Astrocyte of the spinal cord (primary cell): ENCODE measurements around the gene C16orf96.

Source experiments
- DNase-seq: peaks from one replicate; pipeline ENCODE4 v3.0.0; 2011; ENCODE audit warnings: low read depth, low spot score
- H3K4me3 ChIP-seq: 2 replicates; pipeline ENCODE4 v1.5.1; 2011; ENCODE audit warnings: low read depth, mild to moderate bottlenecking, low read length, moderate library complexity
- CTCF ChIP-seq: IDR thresholded peaks from 2 replicates; pipeline ENCODE4 v1.5.1; 2012; ENCODE audit warnings: low read depth, mild to moderate bottlenecking, low read length, inconsistent platforms
- in situ Hi-C: cut with HindIII; loops from 2 replicates; pipeline ENCODE4 v1.10.0; 2017; ENCODE audit warnings: low sequenced_read_pairs

Gene C16orf96

GRCh38 chr16:4637501-4638166 lies 81.5 kb downstream of the C16orf96 start:
- TF ChIP-seq CTCF = no peak
- DNase-seq = no peak
- in situ Hi-C loops = no loop called here
- H3K4me3 ChIP-seq = no peak overlapping the region

GRCh38 chr16:4639899-4640509 lies 83.9 kb downstream of the C16orf96 start:
- in situ Hi-C loops = no loop called here
- DNase-seq = no peak
- no peak overlapping the region for H3K4me3 ChIP-seq
- TF ChIP-seq CTCF = no peak

GRCh38 chr16:4640572-4641305 lies 84.6 kb downstream of the C16orf96 start:
- no peak for DNase-seq
- in situ Hi-C loops = no loop called here
- TF ChIP-seq CTCF = no peak
- H3K4me3 ChIP-seq = no peak overlapping the region

GRCh38 chr16:4641306-4641687 lies 85.2 kb downstream of the C16orf96 start:
- no peak for TF ChIP-seq CTCF
- in situ Hi-C loops = no loop called here
- DNase-seq = no peak
- H3K4me3 ChIP-seq = no peak overlapping the region

GRCh38 chr16:4641895-4642294 lies 85.8 kb downstream of the C16orf96 start:
- DNase-seq = no peak
- in situ Hi-C loops = no loop called here
- TF ChIP-seq CTCF = no peak
- H3K4me3 ChIP-seq = no peak overlapping the region

- in situ Hi-C loops = no loop called here
- DNase-seq = no peak
- TF ChIP-seq CTCF = no peak
- H3K4me3 ChIP-seq = no peak overlapping the region
Measured at GRCh38 chr16:4646773-4647643, 90.9 kb downstream of the C16orf96 start.
